ENCODE measurements around the gene GFOD1. TPM values are rescaled to one million over a fixed set of nuclear protein-coding genes. Genes with fewer than 3 reads are reported as not detected.
A peak's percentile ranks its signal among the peaks of the same experiment; 100 is the strongest.
"Not testable (repeated sequence)": the region's sequence is repeated elsewhere in the genome, so short reads cannot be mapped to it uniquely, and the experiment has no call there.

Gene GFOD1
- total RNA-seq, 2 donors from 2014 or later = 59.3 to 78.3 TPM

DNA sequence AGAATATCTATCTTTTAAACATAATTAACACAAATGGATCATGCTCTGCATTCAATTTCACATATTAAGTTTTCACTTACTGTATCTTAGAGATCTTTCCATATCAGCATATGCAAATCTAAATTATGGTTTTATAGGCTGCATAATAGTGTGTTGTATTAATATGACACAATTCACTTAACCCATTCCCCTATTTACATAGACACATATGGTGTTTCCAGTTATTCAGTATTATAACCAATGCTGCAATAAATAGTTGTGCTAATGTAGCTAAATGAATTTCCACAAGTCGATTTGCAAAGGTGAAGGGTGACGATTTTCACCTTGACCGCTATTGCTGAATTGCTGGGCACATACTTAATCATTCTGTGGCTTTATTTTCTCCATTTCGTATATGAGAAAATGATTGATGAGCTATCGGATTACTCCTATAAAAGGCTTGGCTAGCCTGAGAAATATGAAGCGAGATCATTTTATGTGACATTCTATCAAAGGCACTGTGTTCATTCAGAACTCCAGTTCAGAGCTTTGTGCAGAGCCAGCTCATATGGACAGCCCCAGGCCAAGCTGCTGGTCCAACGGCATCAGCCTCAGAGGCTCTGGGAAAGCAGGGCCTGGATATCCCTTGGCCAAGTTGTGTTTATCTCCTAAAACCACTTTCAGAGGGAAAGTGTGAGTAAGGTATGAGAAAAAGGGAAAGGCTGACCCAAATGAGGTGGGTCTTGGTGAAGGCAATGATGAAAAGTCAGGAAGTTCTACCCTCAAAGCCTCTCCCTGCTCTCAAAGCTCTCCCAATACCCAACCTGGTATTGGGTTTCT lies 50.8 kb downstream of the GFOD1 start:
- ATAC-seq = no peak
- intact Hi-C loops (cut with DNase I) = no loop called here
- no peak for DNase-seq

DNA sequence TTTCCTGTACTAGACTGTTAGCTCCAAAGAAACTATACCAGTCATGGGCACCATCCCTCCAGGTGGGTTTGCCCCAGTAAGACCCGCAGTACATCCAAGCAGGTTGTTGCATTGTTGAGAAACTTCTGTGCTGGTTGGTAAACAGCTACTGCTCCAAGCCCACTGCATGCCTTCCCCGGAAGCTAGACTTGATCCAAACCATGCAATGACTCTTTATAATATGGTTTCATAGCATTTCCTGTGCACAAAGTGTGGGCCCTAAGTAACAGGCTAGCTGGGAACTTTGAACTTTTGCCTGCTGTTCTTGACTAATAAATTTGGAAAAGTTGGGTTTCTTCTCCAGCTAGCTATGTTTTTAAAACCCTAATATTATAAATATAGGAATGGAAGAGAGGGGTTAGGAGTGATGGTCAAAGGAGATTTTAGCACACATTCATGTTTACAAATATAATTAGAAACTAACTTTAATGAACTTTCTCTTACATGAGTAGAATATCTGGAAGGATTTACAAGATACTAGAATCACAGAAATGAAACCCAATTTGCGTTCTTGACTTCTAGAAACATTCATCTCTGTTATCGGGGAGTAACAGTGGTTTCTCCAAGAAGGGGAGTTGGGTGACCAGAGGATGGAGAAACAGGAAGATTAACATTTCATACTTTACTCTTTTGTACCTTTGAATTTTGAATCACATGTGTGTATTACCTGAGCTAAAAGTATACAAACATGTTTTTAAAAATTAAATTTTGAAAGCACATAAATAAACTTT lies 51.7 kb downstream of the GFOD1 start:
- intact Hi-C loops (cut with DNase I) = no loop called here

DNA sequence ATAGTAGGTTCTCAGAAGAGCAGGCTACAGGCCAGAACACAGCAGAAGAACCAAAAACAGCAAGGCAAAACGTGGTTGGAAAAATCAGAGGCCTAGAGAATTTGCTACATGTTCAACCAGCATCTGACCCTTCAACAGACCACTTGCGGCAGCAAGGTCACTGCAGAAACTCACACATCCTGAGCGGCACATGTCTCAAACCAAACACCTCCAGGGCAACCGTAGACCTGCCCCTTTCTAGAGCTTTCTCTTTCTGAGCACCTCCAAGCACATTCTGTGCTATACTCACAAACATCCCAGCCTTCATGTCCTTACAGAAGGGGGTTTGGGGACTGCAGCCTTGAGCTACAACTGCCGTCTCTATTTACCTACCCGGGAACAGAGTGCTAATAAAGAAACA lies 52.6 kb downstream of the GFOD1 start:
- intact Hi-C loops (cut with DNase I) = no loop called here
- DNase-seq (no peak), ATAC-seq (no peak)

More for the DNA sequence above, 51.7 kb downstream of the GFOD1 start:
- DNase-seq = no peak
- no peak for ATAC-seq

DNA sequence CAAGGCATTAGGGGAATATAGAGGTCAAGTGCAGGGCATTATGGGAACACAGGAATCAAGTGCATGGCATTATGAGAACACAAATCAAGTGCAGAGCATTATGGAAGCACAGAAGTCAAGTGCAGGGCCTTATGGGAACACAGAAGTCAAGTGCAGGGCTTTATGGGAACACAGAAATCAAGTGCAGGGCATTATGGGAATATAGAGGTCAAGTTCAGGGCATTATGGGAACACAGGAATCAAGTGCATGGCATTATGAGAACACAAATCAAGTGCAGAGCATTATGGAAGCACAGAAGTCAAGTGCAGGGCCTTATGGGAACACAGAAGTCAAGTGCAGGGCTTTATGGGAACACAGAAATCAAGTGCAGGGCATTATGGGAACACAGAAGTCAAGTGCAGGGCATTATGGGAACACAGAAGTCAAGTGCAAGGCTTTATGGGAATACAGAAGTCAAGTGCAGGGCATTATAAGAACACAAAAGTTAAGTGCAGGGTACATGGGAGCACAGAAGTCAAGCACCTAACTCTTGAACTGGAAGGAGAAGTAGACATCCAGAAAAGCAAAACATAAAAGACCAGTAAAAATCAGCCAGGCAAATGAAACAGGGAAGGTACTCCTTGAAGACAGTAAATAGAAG lies 53.1 kb downstream of the GFOD1 start:
- ATAC-seq; DNase-seq; intact Hi-C loops (cut with DNase I): not testable (repeated sequence)

DNA sequence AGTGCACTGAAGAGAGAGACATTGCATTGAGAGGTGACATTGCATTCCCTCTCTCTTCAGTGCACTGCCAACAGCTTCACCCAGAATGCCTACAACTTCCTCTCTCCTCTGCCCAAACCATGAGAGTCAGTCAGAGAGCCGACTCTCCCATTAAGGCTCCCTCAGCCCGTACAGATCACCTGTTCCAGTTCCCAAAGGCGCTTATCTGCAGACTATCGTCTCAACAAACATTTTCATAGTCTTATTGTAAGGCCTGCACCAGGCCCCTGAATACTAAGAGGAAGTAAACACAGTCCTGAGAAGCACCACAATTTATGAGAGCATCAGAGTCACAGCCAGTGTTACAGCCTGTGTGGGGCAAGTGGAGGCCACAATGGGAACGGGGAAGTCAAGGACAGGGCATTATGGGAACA lies 53.7 kb downstream of the GFOD1 start:
- intact Hi-C loops (cut with DNase I) = no loop called here
- no peak for DNase-seq
- peak; percentile 27 to 65 for ATAC-seq

DNA sequence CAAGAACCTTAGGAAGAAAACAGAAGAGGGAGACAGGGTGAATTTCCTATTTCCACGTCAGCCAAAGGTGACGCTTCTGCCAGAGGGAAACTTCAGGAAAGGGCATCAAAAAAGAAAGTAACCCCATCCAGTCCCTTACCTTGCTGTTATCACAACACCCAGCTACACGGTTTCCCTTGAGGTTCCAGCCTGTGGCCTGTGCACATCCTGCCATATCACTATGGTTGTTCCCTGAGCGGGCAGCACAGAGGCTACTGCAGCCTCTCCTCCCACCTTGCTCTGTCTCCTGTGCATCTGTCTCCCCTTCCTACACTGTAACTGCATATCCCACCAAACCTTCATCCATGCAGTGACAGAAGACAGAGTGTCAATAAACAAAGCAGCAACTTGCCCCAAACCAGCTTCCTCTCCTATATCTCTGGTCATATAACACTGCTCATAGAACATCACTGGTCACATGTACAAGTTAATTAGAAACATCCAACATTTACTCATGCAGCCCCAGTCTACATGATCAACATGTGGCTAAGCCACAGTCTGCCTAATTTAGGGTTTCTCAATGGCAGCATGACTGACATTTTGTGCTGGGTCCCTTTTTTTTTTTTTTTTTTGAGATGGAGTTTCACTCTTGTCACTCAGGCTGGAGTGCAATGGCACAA lies 54.7 kb downstream of the GFOD1 start:
- intact Hi-C loops (cut with DNase I) = no loop called here
- no peak for ATAC-seq
- DNase-seq = no peak

DNA sequence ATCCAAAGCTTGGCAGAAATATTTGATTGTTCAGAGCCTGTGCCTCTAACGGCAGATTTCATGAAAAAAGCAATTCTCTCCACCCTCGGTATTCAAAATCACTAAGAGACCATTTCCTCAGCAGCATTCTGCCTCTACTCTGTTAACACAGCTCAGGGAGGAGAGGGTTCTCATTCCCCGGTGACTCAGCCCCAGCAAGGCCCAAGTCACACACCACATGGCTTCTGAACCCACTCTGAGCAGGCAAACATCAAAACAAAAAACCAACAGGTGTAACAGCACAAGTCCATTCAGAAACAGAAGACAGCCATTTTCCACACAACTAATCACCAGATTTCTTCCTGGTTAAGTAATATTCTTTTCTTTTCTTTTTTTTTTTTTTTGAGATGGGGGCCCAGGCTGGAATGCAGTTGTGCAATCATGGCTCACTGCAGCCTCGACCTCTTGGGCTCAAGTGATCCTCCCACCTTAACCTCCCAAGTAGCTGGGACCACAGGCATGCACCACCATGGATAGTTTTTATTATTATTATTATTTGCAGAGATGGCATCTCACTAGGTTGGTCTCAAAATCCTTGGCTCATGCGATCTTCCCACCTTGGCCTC lies 55.4 kb downstream of the GFOD1 start:
- DNase-seq (no peak), ATAC-seq (peak in 1 of 2 donors; percentile 44)
- intact Hi-C loops (cut with DNase I) = no loop called here

DNA sequence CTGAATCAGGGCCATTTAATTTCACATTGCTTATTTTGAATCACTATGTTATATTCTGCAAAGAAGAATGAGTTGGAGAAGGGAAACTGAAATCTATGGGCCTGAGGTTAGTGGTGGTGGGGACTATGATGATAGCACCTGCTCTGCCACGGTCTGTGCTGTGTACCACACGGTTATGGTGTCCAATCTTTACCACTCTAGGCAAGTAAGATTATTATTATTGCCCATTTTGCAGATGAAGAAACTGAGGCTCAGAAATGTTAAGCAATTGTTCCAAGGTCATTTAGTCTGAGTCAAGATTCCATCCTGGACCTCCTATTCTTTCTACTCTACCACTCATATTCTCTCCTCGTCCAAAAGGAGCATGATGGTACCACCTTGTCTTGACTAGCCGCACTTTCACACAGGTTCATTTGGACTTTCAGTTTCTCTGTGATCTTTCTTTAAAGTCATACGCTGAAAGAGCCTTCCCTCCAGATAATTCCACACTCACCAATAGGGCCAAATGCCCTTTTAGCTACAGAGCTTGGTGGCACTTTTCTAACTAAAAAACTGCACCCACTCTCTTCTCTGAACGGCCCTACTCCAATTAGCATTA lies 56.2 kb downstream of the GFOD1 start:
- ATAC-seq (no peak), DNase-seq (no peak)
- intact Hi-C loops (cut with DNase I) = no loop called here

DNA sequence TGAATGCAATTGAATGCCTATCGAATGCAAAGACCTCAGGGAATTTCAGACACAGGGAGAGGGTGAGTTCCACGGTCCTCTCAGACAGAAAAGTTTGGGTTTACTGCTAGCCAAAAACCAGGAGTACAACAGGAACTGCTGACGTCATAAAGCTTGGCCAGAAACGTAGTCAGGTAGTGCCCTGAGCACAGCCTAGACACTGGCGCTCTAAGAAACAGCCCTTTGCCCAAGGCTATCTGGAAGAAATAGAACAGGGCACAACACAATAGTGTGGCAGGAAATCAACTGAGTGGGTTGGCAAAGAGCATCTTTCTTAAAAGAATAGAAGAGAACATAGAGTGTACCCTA lies 58.0 kb downstream of the GFOD1 start:
- DNase-seq = no peak
- no peak for ATAC-seq
- intact Hi-C loops (cut with DNase I) = loop anchor here in 1 of 2 donors (5.0 kb wide), 1 partner anchor 58 kb away; the partner anchor contains the start of gene GFOD1

DNA sequence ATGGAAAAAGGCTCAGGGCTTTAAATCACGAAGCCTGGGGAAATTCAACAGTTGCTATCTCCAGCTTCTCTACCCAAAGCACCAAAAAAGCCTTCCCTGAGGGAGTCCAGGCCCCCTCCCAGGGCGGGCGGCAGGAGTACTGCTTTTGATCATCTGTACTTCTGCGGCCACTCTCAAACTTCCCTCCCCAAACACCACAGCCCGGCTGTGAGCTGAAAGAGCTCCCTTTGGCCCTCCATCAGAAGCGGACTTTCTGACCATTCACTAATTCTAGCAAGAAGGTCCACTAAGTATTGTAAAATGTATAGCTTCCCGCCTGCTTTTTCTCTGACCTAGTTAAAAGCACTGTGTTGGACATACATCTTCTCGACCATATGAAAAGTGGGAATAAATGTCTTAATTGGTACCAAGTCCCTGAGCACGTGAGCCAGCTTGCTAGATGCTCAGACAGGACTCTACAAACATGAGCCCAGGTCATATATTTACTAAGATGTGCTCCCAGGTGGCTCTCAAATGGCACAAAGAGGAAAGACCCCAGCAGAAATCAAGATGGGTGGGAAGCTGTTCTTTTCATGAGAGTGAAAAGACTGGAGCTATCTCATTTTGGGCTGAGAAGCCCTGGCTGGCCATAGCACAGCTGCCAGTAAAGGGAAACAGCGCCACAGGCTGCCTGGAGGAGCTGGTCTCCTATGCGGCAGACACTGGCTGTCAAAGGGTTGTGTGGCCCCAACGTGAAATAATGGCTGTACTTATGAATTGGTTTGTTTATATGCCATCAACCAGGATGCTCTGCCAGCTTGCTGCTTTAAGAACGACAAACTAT lies 58.6 kb downstream of the GFOD1 start:
- no peak for ATAC-seq
- intact Hi-C loops (cut with DNase I) = loop anchor here in 1 of 2 donors (5.0 kb wide), 1 partner anchor 59 kb away; the partner anchor contains the start of gene GFOD1
- no peak for DNase-seq

DNA sequence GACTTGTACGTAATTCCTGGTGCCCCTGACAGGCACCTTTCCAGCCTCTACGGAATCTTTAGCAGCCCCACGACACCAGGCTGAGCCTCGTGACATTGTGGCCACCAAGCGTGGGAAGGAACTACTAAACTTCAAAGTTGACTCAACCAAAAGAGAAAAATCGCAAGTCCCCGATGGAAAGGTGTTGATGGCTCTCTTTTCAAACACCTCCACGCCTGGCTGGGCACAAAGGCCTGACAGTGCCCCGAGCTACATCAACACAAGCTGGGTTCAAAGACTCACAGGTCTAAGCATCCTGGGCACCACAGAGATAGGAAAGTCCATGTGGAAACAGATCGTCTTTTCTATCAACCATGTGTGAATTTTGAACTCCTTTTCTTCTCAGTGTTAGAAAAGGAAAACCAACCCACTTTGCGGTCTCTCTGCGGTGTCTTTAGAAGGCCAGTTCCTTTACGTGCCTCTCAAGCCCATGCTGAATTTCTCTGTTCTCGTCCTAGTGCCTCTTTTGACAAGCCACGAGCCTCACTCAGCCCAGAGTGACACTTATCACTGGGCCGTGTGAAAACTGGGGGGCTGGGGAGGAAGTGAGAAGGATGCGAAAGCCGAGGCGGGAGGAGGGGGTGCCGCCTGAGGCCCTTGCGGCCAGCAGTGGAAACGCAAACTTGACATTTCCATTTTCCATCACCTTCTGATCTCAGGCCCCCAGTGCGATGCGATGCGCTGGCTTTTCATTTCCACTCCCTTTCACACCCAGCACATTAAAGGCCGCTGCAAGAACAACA lies 59.4 kb downstream of the GFOD1 start:
- peak; percentile 61 for DNase-seq
- intact Hi-C loops (cut with DNase I) = loop anchor here in 1 of 2 donors (5.0 kb wide), 1 partner anchor 59 kb away; the partner anchor contains the start of gene GFOD1
- ATAC-seq = peak; percentile 28 to 45

DNA sequence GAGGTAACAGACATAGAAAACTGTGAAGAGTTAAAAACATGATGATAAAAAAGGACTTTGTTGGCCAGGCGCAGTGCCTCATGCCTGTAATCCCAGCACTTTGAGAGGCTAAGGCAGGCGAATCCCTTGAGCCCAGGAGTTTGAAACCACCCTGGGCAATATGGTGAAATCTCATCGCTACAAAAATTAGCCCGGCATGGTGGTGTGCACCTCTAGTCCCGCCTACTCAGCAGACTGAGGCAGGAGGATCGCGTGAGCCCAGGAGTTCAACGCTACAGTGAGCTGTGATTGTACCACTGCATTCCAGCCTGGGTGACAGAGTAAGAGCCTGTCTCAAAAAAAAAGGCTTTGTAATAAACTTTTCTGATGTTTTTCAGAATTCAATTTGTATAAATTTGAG lies 60.1 kb downstream of the GFOD1 start:
- DNase-seq (no peak), ATAC-seq (peak in 1 of 2 donors; percentile 10)
- intact Hi-C loops (cut with DNase I) = loop anchor here in 1 of 2 donors (5.0 kb wide), 1 partner anchor 60 kb away; the partner anchor contains the start of gene GFOD1

DNA sequence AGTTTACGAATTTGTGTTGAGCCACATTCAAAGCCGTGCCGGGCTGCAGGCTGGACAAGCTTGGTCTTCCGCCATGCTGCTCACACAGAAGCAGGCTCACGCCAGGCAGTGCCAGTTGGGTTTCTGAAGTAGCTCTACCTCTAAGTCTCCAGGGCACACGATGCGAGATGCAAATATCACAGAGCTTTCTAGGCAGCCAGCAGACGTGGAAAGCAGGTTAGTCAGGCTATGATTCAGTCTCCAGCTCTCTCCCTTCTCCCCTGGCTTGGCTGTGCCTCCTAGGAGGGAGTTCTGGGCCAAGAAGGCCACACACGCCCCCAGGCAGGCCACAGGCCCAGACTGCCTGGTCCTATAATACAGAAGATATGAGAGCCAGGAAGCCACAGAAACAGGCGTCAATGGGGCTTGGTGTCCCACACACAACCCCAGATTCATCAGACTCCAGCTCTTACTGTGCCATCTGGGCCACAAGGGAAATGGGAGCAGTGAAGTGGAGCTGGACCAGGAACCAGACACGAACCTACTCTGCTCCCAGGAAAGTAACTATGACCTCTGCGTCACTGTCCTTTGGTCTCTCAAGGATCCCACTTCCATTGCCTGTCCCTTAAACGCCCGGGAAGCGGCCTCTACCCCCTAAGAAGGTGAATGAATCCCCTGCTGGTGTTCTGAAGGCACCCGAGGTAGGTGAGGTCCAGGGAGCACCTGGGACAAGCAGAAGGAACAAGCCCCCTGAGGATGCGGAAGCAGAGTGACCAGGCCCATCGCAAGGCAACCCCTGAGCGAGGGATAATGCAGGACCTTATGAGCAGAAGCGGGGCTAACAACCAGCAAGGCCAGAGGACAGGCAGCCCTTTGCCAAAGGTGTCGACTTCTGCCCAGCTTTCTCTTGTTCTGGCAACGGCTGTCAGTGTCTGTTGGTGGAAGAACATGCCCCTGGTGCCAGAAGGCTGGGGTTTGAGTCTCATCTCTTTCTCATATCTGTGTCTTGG lies 61.2 kb downstream of the GFOD1 start:
- peak; percentile 10 to 85 for ATAC-seq
- intact Hi-C loops (cut with DNase I) = loop anchor here in 1 of 2 donors (5.0 kb wide), 1 partner anchor 61 kb away; the partner anchor contains the start of gene GFOD1

DNA sequence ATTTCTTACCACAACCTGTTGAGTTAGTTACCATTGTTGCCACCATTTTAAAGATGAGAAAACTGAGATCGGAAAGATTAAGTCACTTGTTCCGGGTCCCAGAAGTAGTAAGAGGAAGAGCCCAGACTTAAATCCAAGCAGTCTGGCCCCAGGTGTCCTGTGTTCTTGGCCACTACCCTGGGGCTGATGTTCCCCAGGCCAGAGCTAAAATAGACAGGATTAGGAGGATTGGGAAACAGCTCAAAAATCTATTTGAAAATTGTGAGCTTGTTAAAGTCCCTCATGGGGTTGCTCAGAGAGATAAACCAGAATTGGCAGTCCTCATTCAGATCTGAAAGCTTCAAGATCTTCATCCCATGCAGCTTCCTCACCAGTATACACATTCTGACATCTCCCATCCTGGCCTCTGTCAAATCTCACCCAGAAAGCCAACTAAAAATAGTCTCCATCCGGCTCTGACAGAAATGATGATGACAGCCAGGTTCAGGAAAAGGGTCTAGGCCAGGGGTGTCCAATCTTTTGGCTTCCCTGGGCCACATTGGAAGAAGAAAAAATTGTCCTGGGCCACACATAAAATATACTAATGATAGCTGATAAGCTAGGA lies 62.0 kb downstream of the GFOD1 start:
- ATAC-seq (peak; percentile 65 to 71), DNase-seq (no peak)
- intact Hi-C loops (cut with DNase I) = loop anchor here in 1 of 2 donors (5.0 kb wide), 1 partner anchor 62 kb away; the partner anchor contains the start of gene GFOD1

More for the DNA sequence above, 61.2 kb downstream of the GFOD1 start:
- no peak for DNase-seq

DNA sequence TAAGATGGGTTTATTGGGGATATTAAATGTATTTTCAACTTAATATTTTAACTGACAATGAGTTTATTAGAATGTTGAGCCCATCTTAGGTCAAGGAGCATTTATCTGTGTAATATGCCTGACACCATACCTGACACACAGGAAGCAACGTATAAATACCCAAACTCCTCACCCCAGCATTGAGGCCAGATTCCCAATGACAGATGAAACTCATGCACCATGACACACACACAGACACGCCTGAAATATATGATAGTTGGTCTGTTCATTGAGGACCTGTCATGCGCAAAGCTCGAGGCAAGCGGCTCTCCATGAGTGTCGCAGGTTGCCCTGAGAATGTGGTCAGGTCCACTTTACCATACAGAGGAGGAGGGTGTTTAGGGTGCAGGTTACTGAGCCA lies 64.1 kb downstream of the GFOD1 start:
- no peak for ATAC-seq
- no peak for DNase-seq
- intact Hi-C loops (cut with DNase I) = no loop called here

Data from left cardiac atrium (tissue), 4 donors.